ENCODE measurements around the gene OR5K4. TPM values are rescaled to one million over a fixed set of nuclear protein-coding genes. Genes with fewer than 3 reads are reported as not detected.

Gene OR5K4
- total RNA-seq, 1 donor from 2014 or later = not detected

DNA sequence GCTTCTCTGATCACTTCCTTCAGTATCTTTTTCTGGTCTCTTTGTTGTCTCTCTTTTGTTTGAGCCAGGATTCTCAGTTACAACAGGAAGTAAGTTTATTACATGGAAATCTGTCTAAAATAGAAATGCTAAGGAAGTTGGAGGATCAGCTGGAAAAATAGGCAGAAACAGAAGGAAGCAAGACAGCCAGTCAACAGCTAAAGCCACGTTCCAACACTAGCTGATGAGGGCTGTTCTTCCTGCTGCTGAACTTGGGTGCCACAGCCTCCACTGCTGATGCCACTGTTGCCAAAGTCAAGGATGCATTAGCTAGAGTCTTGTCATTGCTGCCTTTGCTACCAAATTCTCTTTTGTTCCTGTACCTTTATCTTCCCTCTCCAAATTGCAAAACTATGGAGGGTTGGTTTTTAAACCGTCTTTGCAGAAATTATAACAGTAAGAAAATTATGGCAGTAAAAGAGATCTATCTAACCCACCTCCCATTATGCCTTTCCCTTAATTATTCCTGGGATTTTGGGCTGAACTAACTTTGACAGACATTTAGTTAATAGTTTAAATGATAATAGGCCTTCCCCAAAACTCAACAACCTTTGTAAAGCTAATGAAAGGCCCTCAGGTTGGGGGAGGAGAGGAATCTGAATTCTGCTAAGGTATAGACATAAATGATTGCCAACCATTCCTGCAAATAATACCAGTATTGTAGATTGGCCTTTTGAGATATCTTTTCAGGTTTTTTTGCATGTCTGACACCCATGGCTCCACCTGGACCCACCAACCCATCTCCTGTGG, 27.4 kb upstream of the OR5K4 start:
- no peak overlapping the region for H3K4me3 Mint-ChIP-seq (ENCODE audit: unreplicated experiment)
- H3K36me3 Mint-ChIP-seq (ENCODE audit: unreplicated experiment) = no peaks in the 10 kb centered on the region
- no peaks in the 10 kb centered on the region for H3K9me3 Mint-ChIP-seq (ENCODE audit: unreplicated experiment)
- no peaks in the 10 kb centered on the region for H3K4me1 Mint-ChIP-seq (ENCODE audit: low read depth, unreplicated experiment)
- H3K27ac Mint-ChIP-seq (ENCODE audit: unreplicated experiment) = no peak overlapping the region
- TF ChIP-seq, protein P1, sequence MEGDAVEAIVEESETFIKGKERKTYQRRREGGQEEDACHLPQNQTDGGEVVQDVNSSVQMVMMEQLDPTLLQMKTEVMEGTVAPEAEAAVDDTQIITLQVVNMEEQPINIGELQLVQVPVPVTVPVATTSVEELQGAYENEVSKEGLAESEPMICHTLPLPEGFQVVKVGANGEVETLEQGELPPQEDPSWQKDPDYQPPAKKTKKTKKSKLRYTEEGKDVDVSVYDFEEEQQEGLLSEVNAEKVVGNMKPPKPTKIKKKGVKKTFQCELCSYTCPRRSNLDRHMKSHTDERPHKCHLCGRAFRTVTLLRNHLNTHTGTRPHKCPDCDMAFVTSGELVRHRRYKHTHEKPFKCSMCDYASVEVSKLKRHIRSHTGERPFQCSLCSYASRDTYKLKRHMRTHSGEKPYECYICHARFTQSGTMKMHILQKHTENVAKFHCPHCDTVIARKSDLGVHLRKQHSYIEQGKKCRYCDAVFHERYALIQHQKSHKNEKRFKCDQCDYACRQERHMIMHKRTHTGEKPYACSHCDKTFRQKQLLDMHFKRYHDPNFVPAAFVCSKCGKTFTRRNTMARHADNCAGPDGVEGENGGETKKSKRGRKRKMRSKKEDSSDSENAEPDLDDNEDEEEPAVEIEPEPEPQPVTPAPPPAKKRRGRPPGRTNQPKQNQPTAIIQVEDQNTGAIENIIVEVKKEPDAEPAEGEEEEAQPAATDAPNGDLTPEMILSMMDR (IDR thresholded peaks at IDR 0.05; ENCODE audit: partially characterized antibody, unreplicated experiment) = no peak
- no peak for DNase-seq
- H3K27me3 Mint-ChIP-seq (ENCODE audit: unreplicated experiment) = peaks cover 3% of the 10 kb centered on the region

DNA sequence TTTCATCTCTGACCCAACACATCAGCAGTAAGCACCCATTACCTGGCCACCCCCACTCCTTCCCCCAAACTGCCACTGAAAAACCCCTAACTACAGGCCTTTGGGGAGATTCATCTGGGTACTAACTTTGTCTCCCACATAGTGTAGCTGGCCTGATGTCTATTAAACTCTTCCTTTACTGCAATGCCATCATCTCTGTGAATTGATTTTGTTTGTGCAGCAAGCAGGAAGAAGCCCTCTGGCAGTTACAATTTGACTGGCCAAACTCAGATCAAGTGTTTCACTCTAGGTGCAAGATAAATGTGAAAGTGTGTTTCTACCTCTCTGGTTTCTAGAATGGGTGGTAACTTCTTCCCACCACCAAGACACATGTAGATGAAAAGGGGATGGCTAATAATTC, 26.7 kb upstream of the OR5K4 start:
- TF ChIP-seq, protein P1 (IDR thresholded peaks at IDR 0.05; ENCODE audit: partially characterized antibody, unreplicated experiment) = no peak
- H3K27ac Mint-ChIP-seq (ENCODE audit: unreplicated experiment) = no peak overlapping the region
- H3K4me1 Mint-ChIP-seq (ENCODE audit: low read depth, unreplicated experiment) = no peaks in the 10 kb centered on the region
- no peak overlapping the region for H3K4me3 Mint-ChIP-seq (ENCODE audit: unreplicated experiment)
- H3K9me3 Mint-ChIP-seq (ENCODE audit: unreplicated experiment) = no peaks in the 10 kb centered on the region
- no peak for DNase-seq
- H3K36me3 Mint-ChIP-seq (ENCODE audit: unreplicated experiment) = no peaks in the 10 kb centered on the region
- peaks cover 3% of the 10 kb centered on the region for H3K27me3 Mint-ChIP-seq (ENCODE audit: unreplicated experiment)

DNA sequence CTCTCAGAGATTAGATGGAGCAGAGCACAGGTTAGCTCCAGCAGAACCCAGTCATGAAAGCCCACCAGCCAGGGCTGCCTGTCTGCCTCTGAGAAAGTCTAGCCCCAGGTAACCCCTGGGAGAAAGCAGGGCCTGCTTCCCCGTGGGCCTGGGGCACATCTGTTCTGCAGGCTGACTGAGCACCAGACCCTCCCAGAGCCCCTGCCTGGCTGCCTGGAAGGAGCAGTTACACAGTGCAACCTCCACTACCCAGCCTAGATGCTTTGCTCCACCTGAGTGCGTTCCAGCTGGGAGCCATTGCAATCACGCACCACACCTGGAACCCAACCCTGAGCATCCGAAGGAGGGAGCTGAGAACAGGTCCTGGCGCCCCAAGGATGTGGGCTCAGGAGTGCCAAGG, 24.7 kb upstream of the OR5K4 start:
- H3K27ac Mint-ChIP-seq (ENCODE audit: unreplicated experiment) = no peak overlapping the region
- no peaks in the 10 kb centered on the region for H3K9me3 Mint-ChIP-seq (ENCODE audit: unreplicated experiment)
- H3K4me3 Mint-ChIP-seq (ENCODE audit: unreplicated experiment) = no peak overlapping the region
- peaks cover 3% of the 10 kb centered on the region for H3K27me3 Mint-ChIP-seq (ENCODE audit: unreplicated experiment)
- H3K36me3 Mint-ChIP-seq (ENCODE audit: unreplicated experiment) = no peaks in the 10 kb centered on the region
- DNase-seq = no peak
- H3K4me1 Mint-ChIP-seq (ENCODE audit: low read depth, unreplicated experiment) = no peaks in the 10 kb centered on the region
- TF ChIP-seq, protein P1 (IDR thresholded peaks at IDR 0.05; ENCODE audit: partially characterized antibody, unreplicated experiment) = no peak

DNA sequence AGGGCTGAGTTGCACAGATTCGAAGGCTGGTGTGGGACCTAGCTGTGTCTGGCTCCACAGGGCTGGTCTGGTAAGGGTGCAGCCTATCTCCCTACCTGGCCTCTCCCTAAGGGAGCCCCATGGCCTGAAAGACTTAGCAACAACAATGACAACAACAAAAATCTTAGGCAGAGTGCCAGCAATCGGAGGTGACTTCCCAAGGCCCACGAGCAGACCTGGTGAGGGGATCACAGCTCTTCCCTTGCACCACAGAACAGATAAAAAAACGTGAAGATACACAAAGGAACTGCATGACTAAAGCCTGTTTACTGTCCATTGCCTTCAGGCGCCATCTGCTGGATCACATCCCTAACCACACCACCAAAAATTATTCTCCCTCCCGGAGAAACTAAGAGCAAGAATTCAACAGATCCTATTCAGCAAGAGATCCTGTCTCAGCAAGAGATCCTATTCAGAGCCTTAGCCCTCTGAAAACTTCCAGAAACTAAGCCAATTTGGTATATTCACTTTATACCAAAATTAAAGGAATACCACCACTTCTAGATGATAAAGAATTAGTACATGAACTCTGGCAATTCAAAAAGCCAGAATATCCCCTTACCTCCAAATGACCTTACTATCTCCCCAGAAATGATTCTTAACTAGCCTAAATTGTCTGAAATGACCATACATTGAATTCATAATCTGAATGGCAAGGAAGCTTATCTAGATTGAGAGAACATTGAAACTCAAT, 24.1 kb upstream of the OR5K4 start:
- Mint-ChIP-seq H3K36me3 (ENCODE audit: unreplicated experiment) (no peaks in the 10 kb centered on the region), H3K27ac (ENCODE audit: unreplicated experiment) (peak overlapping the region; percentile 19), H3K9me3 (ENCODE audit: unreplicated experiment) (no peaks in the 10 kb centered on the region), H3K27me3 (ENCODE audit: unreplicated experiment) (peaks cover 3% of the 10 kb centered on the region), H3K4me3 (ENCODE audit: unreplicated experiment) (no peak overlapping the region), H3K4me1 (ENCODE audit: low read depth, unreplicated experiment) (no peaks in the 10 kb centered on the region)
- TF ChIP-seq, protein P1 (IDR thresholded peaks at IDR 0.05; ENCODE audit: partially characterized antibody, unreplicated experiment) = peak; percentile 68
- DNase-seq = peak; percentile 45

DNA sequence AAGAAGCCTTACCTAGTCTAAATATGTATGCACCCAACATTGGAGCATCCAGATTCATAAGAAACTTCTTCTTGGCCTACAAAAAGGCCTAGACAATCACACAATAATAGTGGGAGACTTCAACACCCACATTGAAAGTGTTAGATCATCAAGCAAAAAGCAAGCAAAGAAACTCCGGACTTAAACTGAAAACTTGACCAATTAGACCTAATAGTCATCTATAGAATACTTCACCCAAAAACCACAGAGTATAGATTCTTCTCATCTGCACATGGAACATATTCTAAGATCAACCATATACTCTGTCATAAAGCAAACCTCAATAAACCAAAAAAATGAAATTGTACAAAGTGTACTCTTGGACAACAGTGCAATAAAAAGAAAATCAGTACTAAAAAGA, 22.3 kb upstream of the OR5K4 start:
- Mint-ChIP-seq H3K4me1 (ENCODE audit: low read depth, unreplicated experiment) (no peaks in the 10 kb centered on the region), H3K27me3 (ENCODE audit: unreplicated experiment) (peaks cover 3% of the 10 kb centered on the region), H3K36me3 (ENCODE audit: unreplicated experiment) (no peaks in the 10 kb centered on the region), H3K9me3 (ENCODE audit: unreplicated experiment) (no peaks in the 10 kb centered on the region), H3K4me3 (ENCODE audit: unreplicated experiment) (no peak overlapping the region), H3K27ac (ENCODE audit: unreplicated experiment) (no peak overlapping the region)
- TF ChIP-seq, protein P1 (IDR thresholded peaks at IDR 0.05; ENCODE audit: partially characterized antibody, unreplicated experiment) = no peak
- no peak for DNase-seq
